ENCODE data around the gene COA1.
"Not testable (repeated sequence)": the region's sequence is repeated elsewhere in the genome, so short reads cannot be mapped to it uniquely, and the experiment has no call there.

Gene COA1

DNA sequence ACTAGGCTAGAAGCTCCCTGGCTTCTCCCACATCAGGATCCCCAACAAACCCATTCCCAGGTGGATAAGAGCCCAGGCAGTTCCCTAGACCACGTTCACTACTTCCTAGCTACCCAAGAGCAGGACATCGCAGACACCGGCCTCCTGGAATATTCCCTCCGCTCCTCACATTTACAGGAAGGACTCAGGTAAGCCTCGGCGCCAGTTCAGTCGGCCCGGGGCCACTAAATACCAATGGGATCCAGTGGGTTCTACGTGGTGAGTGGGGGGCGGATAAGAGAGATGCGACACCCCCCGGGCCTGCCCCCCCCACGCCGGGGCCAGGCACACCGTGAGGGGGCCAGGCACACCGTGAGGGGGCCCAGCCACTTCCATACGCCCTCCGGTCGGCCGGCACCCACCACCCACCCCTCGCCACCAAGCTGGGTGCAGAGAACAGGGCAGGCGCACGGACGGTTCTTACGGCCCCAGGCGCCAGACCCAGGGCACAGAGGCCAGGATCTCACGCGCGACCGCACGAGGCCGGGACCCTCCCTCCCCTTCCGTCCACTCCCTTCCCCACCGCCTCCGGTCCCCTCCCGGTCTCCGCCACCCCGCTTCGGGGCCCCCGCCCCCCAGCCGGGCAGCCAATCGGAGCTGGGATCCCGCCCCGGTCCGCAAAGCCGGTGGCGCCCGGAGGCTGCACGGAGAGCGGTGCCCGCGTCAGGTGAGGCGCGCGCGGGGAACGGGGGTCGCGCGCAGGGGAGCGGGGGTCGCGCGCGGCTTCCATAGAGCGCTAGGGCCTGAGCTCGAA is 28.9 kb upstream of the COA1 start, which contains the start of gene BLVRA:
Gene BLVRA, plus strand, starts transcription at position 652 of the 793 bp plus-strand sequence. CDS start 12,479 bp downstream, outside the sequence.
- peak; percentile 45 for DNase-seq

DNA sequence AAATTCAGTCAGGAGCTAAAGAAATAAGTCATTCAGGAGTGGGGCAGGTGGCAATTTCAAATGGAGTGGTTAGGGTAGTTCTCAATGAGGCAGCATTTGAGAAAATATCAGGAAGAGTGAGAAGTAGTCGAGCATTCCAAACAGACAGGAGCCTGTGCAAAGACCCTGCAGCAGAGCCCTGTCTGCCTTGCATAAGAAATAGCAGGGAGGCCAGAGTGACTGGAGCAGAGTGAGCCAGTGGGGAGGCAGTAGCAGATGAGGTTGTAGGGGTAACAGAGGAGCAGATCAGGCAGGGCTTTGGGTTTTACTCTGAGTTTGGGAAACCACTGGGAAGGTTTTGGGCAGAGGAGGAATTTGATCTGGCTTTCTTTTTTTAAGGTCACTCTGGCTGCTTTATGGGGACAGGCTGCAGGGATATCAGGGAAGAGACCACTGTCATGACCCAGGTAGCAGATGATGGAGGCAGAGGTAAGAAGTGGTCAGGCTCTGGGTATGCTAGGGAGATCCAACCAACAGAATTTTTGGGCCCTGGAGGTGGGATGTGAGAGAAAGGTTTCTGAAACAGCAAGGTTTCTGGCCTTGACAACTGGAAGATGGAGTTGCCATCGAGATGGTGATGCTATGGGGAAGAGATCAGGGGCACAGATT is 27.9 kb upstream of the COA1 start:
- no peak for DNase-seq

DNA sequence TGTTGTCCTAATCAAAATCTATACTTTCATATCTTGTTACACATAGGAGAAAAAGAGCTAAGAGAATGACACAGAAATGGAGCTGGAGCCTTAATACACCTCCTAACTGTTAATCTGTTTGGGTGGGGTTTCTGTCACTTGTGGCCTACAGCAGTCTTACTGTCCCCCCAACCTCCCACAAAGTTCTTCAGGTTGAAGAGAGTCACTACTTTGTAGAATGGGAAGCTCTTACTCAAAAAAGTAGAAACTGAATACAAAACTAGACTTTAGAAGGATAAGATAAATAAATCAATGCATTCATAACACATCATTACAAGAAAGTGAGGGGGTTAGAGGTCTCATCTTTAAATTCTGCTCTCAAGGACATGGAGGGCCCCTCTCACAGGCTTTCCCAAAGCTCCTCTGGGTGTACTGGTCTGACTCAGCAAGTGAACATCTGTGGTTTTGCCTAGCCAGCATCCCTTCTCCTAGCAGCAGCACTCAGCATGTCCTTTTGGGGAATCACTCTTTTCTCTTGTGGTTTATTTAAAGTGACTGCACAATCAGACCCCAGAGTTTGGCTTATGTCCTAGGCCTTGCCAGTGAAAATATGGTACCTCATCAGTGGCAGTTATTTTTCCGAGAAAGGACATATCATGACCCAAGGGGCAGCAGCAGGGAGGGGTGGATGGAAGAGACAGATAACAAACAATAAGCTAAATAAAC is 27.2 kb upstream of the COA1 start:
- DNase-seq: peak; percentile 83

DNA sequence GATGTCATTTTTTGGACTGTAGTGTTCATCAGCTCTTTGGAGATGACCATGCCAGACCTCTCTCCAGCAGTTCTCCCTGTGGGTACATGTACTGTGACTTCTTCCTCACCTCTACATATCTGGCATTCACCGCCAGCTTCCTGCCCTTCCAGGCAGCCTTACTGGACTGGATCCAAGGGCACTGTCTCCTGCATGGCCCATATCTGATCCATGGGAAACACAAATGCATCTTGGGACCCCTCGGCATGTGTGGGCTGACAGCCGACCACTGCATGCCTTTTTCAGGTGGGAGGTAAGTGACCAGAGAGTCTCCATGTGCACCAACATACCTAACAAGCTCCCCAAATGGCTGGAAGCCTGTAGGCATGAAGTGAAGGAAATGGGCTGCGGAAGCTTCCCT is 25.3 kb upstream of the COA1 start:
- DNase-seq: no peak

- no peak for DNase-seq
These were observed 24.5 kb upstream of the COA1 start for GRCh38 chr7:43753843-43754242.

- DNase-seq: no peak
These were observed 24.0 kb upstream of the COA1 start for GRCh38 chr7:43753271-43753810.

GRCh38 chr7:43752411-43752810 is 23.1 kb upstream of the COA1 start:
- DNase-seq: no peak

DNA sequence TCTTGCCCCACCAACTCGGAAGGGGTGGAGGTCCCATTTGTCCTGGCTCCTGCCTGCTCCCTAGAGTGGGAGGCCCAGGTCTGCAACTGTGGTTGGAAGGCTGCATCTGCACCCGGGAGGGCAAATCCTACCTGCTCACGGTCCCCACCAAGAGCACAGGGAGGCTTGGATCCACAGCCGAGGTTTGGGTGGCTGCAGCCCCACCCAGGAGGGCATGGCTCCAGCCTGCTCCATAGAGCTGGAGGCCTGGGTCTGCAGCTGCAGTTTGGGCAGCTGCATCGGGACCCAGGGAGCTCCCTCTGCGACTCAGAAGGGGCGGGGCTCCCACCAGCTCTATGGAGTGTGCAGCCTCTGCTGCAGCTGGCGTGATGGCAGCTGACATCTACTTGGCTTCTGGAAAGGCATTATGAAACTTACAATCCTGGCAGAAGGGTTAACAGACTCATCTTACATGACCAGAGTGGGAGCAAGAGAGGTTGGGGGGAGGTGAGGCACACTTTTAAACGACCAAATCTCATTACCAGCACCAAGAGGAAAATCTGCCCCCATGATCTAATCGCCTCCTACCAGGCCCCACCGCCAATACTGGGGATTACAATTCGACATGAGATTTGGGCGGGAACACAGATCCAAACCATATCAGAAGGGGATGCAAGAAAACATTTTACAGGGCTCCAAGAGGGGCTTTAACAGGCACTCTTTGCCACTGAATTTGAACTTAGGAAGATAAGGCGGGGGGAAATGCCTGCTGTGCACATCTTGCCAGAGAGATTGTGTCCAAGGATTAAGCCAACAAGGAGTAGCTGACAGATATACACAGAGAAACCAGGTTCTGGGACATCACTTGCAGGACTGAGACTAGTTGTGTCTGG is 20.9 kb upstream of the COA1 start:
- DNase-seq: no peak

DNA sequence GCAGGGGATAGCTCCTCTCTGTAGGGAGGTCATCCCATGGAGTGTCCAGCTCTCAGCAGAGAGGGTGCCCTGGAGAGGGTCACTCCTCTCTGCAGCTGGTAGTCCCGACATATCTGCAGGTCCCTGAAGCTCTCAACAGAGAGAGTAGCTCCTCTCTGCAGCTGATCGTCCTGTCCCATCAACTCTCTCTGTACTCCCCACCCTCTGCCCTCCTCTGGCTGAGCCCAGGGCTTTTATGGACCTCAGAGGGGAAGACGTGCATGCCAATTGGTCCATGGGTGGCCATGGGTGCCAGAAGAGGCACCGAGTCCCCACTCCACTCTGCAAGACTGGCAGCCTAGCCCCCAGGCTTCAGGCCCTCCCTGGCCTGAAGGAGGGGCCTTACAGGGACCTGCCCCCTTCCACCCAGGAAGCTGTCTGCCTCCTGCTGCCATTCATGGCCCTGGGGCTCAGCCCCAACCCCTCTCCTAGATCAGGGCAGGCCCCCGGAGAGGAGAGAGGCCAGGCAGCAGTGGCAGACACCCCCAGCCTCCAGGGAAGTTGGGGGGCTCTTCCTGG is 20.1 kb upstream of the COA1 start:
- no peak for DNase-seq

DNA sequence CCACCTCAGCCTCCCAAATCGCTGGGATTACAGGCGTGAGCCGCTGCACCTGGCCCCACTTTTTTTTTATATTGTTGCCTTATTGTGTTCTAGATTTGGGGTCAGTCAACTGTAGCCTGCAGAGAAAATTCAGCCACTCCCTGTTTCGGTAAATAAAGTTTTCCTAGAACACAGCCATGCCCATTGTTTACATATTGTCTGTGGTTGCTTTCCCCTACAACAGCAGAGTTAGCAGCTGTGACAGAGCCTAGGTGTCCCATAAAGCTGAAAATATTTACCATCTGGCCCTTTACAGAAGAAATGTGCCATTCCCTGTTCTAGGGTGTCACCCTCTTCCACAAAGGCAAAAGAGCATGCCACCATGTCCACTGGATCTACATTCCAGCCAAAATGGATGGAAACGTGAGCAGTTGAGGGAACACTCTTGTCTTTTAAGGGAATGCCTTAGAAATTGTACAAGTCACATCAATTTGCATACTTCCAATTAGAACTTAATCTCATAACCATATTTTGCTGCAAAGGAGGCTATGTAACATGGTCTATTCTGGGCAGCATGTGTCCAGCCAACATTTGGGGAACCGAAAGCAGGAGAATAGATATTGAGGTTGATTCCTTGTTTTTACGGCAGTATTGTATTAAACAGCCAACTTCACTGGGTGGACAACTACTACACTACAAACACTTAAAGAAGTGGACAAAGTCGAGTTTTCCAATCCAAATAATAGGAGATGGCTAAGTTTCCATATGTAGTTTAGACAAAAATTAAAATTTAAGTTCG is 18.2 kb upstream of the COA1 start:
- DNase-seq: no peak

GRCh38 chr7:43742692-43743091 is 13.4 kb upstream of the COA1 start:
- DNase-seq: no peak

GRCh38 chr7:43737467-43738127 is 8.3 kb upstream of the COA1 start:
- no peak for DNase-seq

- DNase-seq: peak; percentile 40
These were observed 6.7 kb upstream of the COA1 start for GRCh38 chr7:43735802-43736603.

DNA sequence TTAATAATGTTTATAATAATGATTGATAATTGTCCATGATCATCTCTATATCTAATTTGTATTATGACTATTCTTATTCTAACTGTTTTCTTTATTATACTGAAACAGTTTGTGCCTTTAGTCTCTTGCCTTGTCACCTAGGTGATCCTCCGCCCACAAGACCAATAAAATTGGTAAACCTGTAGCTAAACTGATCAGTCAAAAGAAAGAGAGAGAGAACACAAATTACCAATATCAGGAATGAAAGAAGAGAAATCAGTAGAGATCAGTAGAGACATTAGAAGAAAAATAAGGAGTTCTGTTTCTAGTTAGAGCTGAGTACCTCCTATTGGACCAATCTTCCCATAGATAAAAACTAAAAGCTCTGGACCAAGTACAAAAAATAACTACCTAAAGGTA is 6.1 kb upstream of the COA1 start:
- DNase-seq: no peak

- not testable (repeated sequence) for DNase-seq
These were observed 5.4 kb upstream of the COA1 start for GRCh38 chr7:43734575-43735332.

DNA sequence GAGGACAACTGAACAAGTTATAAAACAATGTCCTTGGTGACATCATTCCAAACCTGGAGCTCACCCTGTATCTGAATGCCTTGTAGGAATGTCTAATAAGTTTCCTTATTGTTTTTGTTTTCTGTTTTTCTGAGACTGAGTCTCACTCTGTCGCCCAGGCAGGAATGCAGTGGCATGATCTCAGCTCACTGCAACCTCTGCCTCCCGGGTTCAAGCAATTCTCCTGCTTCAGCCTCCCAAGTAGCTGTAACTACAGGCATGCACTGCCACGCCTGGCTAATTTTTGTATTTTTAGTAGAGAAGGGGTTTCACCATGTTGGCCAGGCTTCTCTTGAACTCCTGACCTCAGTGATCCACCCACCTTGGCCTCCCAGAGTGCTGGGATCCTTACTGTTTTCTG is 2.2 kb upstream of the COA1 start:
- not testable (repeated sequence) for DNase-seq

- no peak for DNase-seq
These were observed 563 bp upstream of the COA1 start for GRCh38 chr7:43729924-43730248.

GRCh38 chr7:43727494-43727893 is 1.8 kb downstream of the COA1 start:
- no peak for DNase-seq

- no peak for DNase-seq
These were observed 2.3 kb downstream of the COA1 start for GRCh38 chr7:43727003-43727402.

All from EL (cell line).